ENCODE data around the gene TLE5. TPM values are rescaled to one million over a fixed set of nuclear protein-coding genes. Genes with fewer than 3 reads are reported as not detected.
A peak's percentile ranks its signal among the peaks of the same experiment; 100 is the strongest.

Gene TLE5
- total and polyA plus RNA-seq, 5 donors: 784 to 1,565 (median 1,011) TPM

GRCh38 chr19:3075605-3076431, 13.5 kb upstream of the TLE5 start:
- WGBS: 10% methylated on average over 41 of the region's 41 CpGs
- no peaks in the 10 kb centered on the region for H3K27me3 ChIP-seq (ENCODE audit: control insufficient read depth, insufficient read depth)
- H3K4me1 ChIP-seq (ENCODE audit: control insufficient read depth, insufficient read depth, low read length): no peaks in the 10 kb centered on the region
- ATAC-seq (peak; percentile 59 to 67), DNase-seq (peak; percentile 44 to 84 (median 83))
- no peak overlapping the region for H3K27ac ChIP-seq (ENCODE audit: low read length)
- no peaks in the 10 kb centered on the region for H3K9me3 ChIP-seq (ENCODE audit: control insufficient read depth, low read length)
- intact Hi-C loops (cut with DNase I): loop anchor here in 2 of 4 donors (5.0 to 10.0 kb wide), 3 partner anchors 86 to 121 kb away; no protein-coding TSS in a partner anchor
- no peak overlapping the region for H3K4me3 ChIP-seq (ENCODE audit: low read length)

- DNase-seq: peak in 2 of 3 donors; percentile 74 to 80
- WGBS: 65% methylated on average over 8 of the region's 8 CpGs
- intact Hi-C loops (cut with DNase I): loop anchor here in 2 of 4 donors (10.0 kb wide), 2 partner anchors 91 to 119 kb away; no protein-coding TSS in a partner anchor
- Histone ChIP-seq H3K4me1 (ENCODE audit: control insufficient read depth, insufficient read depth, low read length) (no peaks in the 10 kb centered on the region), H3K27ac (ENCODE audit: low read length) (no peak overlapping the region), H3K4me3 (ENCODE audit: low read length) (no peak overlapping the region), H3K27me3 (ENCODE audit: control insufficient read depth, insufficient read depth) (no peaks in the 10 kb centered on the region), H3K9me3 (ENCODE audit: control insufficient read depth, low read length) (no peaks in the 10 kb centered on the region)
- ATAC-seq: peak; percentile 26 to 67
These were observed 11.8 kb upstream of the TLE5 start for GRCh38 chr19:3073931-3074595.

GRCh38 chr19:3073159-3073563, 10.9 kb upstream of the TLE5 start:
- Histone ChIP-seq H3K4me1 (ENCODE audit: control insufficient read depth, insufficient read depth, low read length) (no peaks in the 10 kb centered on the region), H3K27me3 (ENCODE audit: control insufficient read depth, insufficient read depth) (no peaks in the 10 kb centered on the region), H3K4me3 (ENCODE audit: low read length) (no peak overlapping the region), H3K27ac (ENCODE audit: low read length) (no peak overlapping the region), H3K9me3 (ENCODE audit: control insufficient read depth, low read length) (no peaks in the 10 kb centered on the region)
- ATAC-seq: peak; percentile 77 to 82
- peak; percentile 66 to 80 (median 72) for DNase-seq
- intact Hi-C loops (cut with DNase I): loop anchor here in 2 of 4 donors (10.0 kb wide), 2 partner anchors 92 to 118 kb away; no protein-coding TSS in a partner anchor
- WGBS: 39% methylated on average over 3 of the region's 3 CpGs

GRCh38 chr19:3071768-3072167, 9.5 kb upstream of the TLE5 start:
- H3K4me1 ChIP-seq (ENCODE audit: control insufficient read depth, insufficient read depth, low read length): no peaks in the 10 kb centered on the region
- H3K27ac ChIP-seq (ENCODE audit: low read length): no peak overlapping the region
- intact Hi-C loops (cut with DNase I): loop anchor here in 2 of 4 donors (10.0 kb wide), 2 partner anchors 93 to 117 kb away; no protein-coding TSS in a partner anchor
- DNase-seq: no peak
- 49% methylated on average over 4 of the region's 4 CpGs for WGBS
- no peaks in the 10 kb centered on the region for H3K27me3 ChIP-seq (ENCODE audit: control insufficient read depth, insufficient read depth)
- no peak overlapping the region for H3K4me3 ChIP-seq (ENCODE audit: low read length)
- no peaks in the 10 kb centered on the region for H3K9me3 ChIP-seq (ENCODE audit: control insufficient read depth, low read length)
- no peak for ATAC-seq

- intact Hi-C loops (cut with DNase I): no loop called here
- peak in 1 of 3 donors; percentile 52 for DNase-seq
- peak in 1 of 2 donors; percentile 32 for ATAC-seq
- Histone ChIP-seq H3K9me3 (ENCODE audit: control insufficient read depth, low read length) (no peaks in the 10 kb centered on the region), H3K4me1 (ENCODE audit: control insufficient read depth, insufficient read depth, low read length) (no peaks in the 10 kb centered on the region), H3K27ac (ENCODE audit: low read length) (no peak overlapping the region), H3K27me3 (ENCODE audit: control insufficient read depth, insufficient read depth) (no peaks in the 10 kb centered on the region), H3K4me3 (ENCODE audit: low read length) (no peak overlapping the region)
- 68% methylated on average over 21 of the region's 21 CpGs for WGBS
These were observed 5.8 kb upstream of the TLE5 start for GRCh38 chr19:3068071-3068470.

- intact Hi-C loops (cut with DNase I): no loop called here
- no peak for DNase-seq
- Histone ChIP-seq H3K4me3 (ENCODE audit: low read length) (no peak overlapping the region), H3K9me3 (ENCODE audit: control insufficient read depth, low read length) (no peaks in the 10 kb centered on the region), H3K27ac (ENCODE audit: low read length) (no peak overlapping the region), H3K4me1 (ENCODE audit: control insufficient read depth, insufficient read depth, low read length) (no peaks in the 10 kb centered on the region), H3K27me3 (ENCODE audit: control insufficient read depth, insufficient read depth) (no peaks in the 10 kb centered on the region)
- 90% methylated on average over 9 of the region's 9 CpGs for WGBS
- no peak for ATAC-seq
These were observed 5.3 kb upstream of the TLE5 start for GRCh38 chr19:3067563-3067962.

GRCh38 chr19:3066482-3067049, 4.3 kb upstream of the TLE5 start:
- H3K27ac ChIP-seq (ENCODE audit: low read length): no peak overlapping the region
- H3K9me3 ChIP-seq (ENCODE audit: control insufficient read depth, low read length): no peaks in the 10 kb centered on the region
- no peak overlapping the region for H3K4me3 ChIP-seq (ENCODE audit: low read length)
- WGBS: 92% methylated on average over 16 of the region's 16 CpGs
- no peaks in the 10 kb centered on the region for H3K27me3 ChIP-seq (ENCODE audit: control insufficient read depth, insufficient read depth)
- no peak for ATAC-seq
- no peaks in the 10 kb centered on the region for H3K4me1 ChIP-seq (ENCODE audit: control insufficient read depth, insufficient read depth, low read length)
- intact Hi-C loops (cut with DNase I): no loop called here
- DNase-seq: no peak

GRCh38 chr19:3065675-3066357, 3.5 kb upstream of the TLE5 start:
- Histone ChIP-seq H3K4me1 (ENCODE audit: control insufficient read depth, insufficient read depth, low read length) (no peaks in the 10 kb centered on the region), H3K27me3 (ENCODE audit: control insufficient read depth, insufficient read depth) (no peaks in the 10 kb centered on the region), H3K4me3 (ENCODE audit: low read length) (no peak overlapping the region), H3K9me3 (ENCODE audit: control insufficient read depth, low read length) (no peaks in the 10 kb centered on the region), H3K27ac (ENCODE audit: low read length) (no peak overlapping the region)
- WGBS: 75% methylated on average over 15 of the region's 15 CpGs
- DNase-seq (peak in 1 of 3 donors; percentile 48), ATAC-seq (no peak)
- intact Hi-C loops (cut with DNase I): no loop called here

- Histone ChIP-seq H3K4me3 (ENCODE audit: low read length) (no peak overlapping the region), H3K9me3 (ENCODE audit: control insufficient read depth, low read length) (no peaks in the 10 kb centered on the region), H3K27ac (ENCODE audit: low read length) (no peak overlapping the region), H3K4me1 (ENCODE audit: control insufficient read depth, insufficient read depth, low read length) (no peaks in the 10 kb centered on the region), H3K27me3 (ENCODE audit: control insufficient read depth, insufficient read depth) (no peaks in the 10 kb centered on the region)
- DNase-seq (peak in 1 of 3 donors; percentile 54), ATAC-seq (no peak)
- 97% methylated on average over 7 of the region's 7 CpGs for WGBS
- intact Hi-C loops (cut with DNase I): no loop called here
These were observed 1.7 kb upstream of the TLE5 start for GRCh38 chr19:3064011-3064330.

- Histone ChIP-seq H3K27me3 (ENCODE audit: control insufficient read depth, insufficient read depth) (no peaks in the 10 kb centered on the region), H3K4me1 (ENCODE audit: control insufficient read depth, insufficient read depth, low read length) (peaks cover 11% of the 10 kb centered on the region), H3K4me3 (ENCODE audit: low read length) (peak overlapping the region; percentile 98), H3K9me3 (ENCODE audit: control insufficient read depth, low read length) (no peaks in the 10 kb centered on the region), H3K27ac (ENCODE audit: low read length) (peak overlapping the region; percentile 96)
- under 1% methylated on average over 87 of the region's 88 CpGs for WGBS
- ATAC-seq: peak; percentile 63 to 72
- intact Hi-C loops (cut with DNase I): no loop called here
- DNase-seq: peak; percentile 73 to 92 (median 90)
These were observed 823 bp downstream of the TLE5 start for GRCh38 chr19:3061182-3062161.
